GM19467 (cell line): ENCODE results near the gene OR13H1.
"Not testable (repeated sequence)": the region's sequence is repeated elsewhere in the genome, so short reads cannot be mapped to it uniquely, and the experiment has no call there.

Experiments
- ATAC-seq: cut with Tn5 transposase; IDR thresholded peaks from one replicate; pipeline ENCODE4 v1.9.1; 2021; ENCODE audit warnings: mild to moderate bottlenecking, moderate library complexity; ENCODE audit not compliant: unreplicated experiment

Gene OR13H1, protein sequence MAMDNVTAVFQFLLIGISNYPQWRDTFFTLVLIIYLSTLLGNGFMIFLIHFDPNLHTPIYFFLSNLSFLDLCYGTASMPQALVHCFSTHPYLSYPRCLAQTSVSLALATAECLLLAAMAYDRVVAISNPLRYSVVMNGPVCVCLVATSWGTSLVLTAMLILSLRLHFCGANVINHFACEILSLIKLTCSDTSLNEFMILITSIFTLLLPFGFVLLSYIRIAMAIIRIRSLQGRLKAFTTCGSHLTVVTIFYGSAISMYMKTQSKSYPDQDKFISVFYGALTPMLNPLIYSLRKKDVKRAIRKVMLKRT

DNA sequence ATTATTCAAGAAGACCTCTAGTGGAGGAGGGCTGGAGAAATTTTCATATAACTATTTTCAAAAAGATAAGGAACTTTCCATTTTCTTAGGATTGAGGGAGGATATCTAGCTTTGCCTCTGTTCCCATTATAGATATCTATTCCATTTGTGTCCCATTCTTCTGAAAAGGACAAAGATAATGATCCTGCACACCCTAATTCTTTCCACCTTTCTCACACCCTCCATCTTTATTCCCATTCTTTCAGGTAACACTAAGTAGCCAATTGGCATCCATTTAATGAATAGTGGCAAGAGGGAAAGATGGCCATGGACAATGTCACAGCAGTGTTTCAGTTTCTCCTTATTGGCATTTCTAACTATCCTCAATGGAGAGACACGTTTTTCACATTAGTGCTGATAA lies at the start of gene OR13H1:
Gene OR13H1 (plus strand): TSS at position 301 of the 400 bp plus-strand sequence. CDS start 0 bp downstream, at position 301.
- no peak for ATAC-seq

DNA sequence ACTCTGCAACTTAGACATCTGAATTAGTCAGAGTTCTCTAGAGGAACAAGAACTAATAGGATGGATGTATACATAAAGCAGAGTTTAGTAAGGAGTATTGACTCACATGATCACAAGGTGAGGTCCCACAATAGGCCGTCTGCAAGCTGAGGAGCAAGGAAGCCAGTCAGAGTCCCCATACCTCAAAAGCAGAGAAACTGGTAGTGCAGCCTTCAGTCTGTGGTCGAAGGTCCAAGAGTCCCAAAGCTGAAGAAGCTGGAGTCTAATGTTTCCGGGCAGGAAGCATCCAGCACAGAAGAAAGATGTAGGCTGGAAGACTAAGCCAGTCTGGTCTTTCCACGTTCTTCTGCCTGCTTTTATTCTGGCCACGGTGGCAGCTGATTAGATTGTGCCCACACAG lies 42.3 kb upstream of the OR13H1 start:
- ATAC-seq = not testable (repeated sequence)

DNA sequence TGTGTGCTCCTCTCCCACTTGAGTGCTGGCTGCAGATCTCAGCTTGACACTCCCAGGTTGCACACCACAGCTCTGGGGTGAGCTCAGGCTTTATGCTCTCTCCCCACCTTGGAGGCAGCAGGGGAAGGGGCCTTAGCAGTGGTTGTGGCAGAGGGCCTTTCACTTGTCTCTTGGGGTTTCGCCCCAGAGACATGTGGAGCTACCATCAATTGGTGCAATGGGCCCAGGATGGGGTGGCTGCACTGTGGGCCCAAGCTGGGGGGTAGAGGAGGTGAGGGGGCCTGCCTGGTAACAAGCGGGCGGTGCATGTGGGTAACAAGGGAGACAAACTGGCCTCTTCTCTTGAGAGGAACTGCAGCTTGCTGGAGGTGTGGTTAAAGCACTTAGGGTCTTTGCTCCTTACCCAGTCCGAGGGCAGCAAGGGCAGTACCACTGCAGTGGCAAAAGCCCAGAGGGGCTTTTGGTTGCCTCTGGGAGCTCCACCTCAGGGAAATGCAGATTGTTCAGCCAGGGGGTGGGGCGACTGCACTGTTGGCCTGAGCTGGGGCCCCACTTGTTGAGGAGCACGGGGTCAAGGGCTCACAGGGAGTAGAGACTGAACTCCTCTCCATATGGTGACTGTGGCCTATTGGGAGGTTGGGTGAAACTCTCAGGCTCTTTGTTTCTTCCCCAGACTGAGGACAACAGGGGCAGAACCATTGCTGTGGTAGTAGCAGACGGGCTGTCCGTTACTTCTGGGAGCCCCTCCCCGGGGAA lies 30.5 kb upstream of the OR13H1 start:
- no peak for ATAC-seq

DNA sequence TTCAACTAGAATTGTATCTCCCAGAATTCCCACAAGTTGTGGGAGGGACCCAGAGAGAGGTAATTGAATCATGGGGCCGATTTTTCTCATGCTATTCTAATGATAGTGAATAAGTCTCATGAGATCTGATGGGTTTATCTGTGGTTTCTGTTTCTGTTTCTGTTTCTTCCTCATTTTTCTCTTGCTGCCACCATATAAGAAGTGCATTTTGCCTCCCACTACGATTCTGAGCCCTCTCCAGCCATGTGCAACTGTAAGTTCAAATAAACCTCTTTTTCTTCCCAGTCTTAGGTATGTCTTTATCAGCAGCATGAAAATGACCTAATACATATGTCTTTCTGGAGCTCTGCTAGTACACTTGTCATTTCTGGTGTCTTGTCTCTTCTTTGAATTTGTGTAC lies 22.1 kb upstream of the OR13H1 start:
- no peak for ATAC-seq

DNA sequence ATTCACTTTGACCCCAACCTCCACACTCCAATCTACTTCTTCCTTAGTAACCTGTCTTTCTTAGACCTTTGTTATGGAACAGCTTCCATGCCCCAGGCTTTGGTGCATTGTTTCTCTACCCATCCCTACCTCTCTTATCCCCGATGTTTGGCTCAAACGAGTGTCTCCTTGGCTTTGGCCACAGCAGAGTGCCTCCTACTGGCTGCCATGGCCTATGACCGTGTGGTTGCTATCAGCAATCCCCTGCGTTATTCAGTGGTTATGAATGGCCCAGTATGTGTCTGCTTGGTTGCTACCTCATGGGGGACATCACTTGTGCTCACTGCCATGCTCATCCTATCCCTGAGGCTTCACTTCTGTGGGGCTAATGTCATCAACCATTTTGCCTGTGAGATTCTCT lies 344 bp downstream of the OR13H1 start:
- ATAC-seq = no peak

DNA sequence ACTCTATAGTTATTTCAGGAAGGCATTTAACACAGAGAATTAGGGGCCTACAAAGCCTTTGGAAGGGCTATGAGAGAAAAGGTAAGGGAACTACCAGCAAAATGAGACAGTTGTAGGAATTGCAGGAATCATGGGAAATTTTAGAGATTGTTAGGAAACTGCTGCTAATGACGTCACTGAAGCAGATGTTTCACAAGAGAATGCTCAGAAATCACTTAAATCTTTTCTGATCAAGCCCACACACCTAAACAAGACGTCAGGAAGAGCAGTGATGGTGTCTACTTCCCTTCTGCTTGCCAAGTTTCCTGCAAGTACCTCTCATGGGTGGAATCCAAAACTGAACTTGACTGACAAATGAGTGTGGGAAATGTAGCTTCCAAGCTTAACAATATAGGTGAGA lies 5.1 kb downstream of the OR13H1 start:
- no peak for ATAC-seq

DNA sequence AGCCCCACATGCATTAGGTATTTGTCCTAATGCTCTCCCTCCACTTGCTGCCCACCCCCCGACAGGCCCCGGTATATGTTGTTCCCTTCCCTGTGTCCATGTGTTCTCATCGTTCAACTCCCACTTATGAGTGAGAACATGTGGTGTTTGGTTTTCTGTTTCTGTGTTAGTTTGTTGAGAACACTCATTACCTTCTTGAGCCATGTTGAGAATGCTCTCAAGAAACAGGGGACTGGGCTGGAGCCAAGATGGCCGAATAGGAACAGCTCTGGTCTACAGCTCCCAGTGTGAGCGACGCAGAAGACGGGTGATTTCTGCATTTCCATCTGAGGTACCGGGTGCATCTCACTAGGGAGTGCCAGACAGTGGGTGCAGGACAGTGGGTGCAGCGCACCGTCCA lies 8.6 kb downstream of the OR13H1 start:
- not testable (repeated sequence) for ATAC-seq

DNA sequence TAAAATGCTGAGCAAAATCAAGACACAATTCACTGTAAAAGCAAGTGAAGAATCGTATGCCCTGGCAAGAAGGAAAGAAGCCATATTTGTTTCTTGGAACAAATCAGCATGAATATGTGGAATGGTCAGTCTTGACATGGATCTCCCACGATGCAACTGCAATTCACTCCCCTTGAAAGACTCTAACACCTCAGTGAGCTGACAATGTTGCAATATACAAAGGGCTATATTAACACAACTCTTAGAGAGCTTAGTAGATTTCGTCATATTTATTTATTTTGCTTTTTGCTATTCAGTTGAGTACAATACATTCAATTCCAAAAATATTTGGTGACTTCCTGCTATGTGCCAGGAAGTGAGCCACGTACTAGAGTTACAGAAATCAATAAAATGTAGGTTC lies 14.7 kb downstream of the OR13H1 start:
- ATAC-seq = no peak

DNA sequence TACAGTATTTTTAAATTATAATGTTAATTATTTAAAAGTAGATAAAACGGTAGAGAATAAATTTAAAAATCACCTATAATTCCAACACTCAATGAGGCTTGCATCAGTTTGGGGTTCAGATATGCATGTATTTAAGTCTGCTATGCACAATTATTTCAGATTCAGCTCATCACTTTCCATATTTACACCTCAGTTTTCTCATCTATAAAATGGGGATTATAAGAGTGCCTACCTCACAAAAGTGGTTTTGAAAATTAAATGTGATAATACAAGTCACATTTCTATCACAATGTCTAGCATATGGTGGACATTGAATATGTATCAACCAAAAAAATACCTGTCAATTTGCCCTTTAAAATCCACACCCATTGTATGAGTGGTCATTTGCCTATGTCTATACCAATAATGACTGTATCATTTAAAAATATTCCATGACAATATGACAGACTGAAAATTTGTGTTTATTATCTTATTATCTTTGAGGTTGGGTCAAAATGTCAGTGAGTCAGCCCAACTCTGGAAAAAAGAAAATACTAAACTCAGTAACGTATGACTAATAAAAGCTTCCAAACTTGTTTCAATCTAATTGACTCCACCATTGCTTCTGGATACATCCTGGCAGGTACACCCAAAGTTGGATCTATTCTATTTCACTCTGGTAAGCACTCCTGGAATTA lies 20.8 kb downstream of the OR13H1 start:
- no peak for ATAC-seq

DNA sequence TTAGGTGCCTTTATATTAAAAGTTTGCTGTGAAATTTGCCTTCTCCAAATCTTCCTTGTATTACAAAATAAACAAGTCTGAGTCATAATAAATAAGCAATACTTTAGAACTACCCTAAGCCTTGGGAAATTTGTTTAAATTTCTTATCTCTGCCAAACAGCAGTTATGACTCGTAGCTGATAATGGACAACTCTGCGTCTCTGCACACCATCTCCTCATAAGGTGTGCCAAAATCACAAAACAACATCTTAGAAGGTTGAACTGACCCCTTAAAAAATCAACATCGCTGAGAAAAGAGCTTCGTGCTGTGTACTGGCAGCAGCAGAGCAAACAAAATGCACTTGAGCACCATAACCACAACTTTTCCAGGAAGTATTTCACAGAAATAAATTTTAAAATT lies 22.0 kb downstream of the OR13H1 start:
- no peak for ATAC-seq

DNA sequence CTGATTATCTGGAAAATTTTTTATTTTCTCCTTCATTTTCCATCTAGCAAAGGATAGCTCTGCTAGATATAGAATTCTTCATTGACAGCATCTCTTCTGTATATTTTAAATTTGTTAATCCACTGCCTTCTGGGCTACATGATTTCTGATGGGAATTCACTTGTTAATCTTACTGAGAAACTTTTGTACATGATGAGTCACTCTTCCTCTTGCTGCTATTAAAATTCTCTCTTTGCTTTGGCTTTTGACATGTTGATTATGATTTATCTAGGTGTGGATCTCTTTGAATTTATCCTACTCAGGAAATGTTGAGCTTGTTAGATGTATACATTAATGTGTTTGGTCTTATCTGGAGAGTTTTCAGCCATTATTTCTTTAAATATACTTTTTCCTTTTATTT lies 27.5 kb downstream of the OR13H1 start:
- no peak for ATAC-seq

DNA sequence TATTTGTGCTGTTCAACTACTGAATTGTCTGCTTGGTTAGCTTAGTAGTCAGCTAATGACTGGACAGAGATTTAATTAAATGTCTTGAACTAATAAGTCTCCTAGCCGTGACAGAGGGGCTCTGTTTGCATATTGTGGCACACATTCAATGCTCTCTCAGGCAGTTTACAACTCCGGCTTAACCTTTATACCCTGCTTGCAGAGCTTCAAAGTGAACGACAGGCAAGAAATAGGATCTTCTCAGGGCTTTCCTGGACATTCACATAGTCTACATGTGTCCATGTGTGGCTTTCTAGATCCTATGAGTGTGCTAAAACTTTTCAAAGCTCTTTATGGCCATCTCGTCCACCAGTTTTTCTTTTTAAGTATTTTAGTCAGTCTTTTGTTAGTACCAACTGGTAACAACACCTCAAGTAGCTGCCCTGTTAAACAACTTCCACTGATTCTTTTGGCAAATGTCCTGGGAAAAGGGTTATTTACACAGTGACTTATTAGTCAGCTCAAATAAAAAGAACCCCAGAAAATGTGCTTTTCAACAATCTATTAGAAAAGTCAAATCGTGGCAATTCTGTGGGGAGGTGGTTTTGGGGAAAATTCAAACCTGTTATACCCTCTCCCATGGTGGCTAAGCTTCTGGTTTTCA lies 28.6 kb downstream of the OR13H1 start:
- no peak for ATAC-seq

DNA sequence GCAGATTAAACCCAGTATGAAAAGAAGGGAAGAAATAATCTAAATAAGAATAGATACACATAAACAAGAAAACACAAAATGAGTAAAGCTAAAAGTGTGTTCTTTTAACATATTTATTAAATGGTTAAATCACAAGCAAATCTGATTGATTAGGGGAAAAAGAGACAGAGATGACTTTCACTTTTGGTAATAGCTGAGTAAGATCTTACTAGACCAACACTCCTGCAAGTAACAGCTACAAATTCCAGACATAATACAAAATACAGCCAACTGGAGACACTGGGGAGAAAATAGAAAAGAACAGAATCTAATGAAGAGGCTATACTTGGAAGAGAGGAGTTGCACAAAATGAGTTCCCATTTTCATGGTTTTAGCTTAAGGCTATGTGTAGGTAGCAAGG lies 33.5 kb downstream of the OR13H1 start:
- ATAC-seq = no peak

DNA sequence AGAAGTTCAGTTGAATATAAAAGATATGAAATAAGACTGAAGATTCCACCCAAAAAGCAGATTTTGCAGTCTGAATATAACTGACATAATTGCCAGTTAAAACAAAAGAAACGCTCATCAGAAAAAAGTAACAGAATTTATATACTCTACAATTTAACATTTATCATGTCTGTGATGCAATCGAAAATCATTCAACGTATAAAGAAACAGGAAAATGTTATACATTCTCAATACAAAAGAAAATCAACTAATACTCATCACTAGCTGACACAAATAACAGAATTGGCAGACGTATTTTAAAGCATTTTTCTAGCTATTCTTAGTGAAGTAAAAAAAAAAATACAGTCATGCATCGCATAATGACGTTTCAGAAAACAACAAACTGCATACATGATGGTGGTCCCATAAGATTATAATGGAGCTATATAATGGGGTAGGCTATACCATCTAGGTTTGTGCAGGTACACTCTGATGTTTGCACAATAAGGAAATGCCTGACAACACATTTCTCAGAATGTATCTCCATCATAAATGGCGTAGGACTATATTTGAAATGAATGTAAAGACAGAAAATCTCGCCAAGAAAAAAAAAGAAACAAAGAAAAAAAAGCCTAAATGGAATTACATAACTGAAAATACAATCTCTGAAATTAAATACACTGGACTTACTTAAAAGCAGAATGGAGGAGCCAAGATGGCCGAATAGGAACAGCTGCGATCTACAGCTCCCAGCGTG lies 34.3 kb downstream of the OR13H1 start:
- no peak for ATAC-seq

DNA sequence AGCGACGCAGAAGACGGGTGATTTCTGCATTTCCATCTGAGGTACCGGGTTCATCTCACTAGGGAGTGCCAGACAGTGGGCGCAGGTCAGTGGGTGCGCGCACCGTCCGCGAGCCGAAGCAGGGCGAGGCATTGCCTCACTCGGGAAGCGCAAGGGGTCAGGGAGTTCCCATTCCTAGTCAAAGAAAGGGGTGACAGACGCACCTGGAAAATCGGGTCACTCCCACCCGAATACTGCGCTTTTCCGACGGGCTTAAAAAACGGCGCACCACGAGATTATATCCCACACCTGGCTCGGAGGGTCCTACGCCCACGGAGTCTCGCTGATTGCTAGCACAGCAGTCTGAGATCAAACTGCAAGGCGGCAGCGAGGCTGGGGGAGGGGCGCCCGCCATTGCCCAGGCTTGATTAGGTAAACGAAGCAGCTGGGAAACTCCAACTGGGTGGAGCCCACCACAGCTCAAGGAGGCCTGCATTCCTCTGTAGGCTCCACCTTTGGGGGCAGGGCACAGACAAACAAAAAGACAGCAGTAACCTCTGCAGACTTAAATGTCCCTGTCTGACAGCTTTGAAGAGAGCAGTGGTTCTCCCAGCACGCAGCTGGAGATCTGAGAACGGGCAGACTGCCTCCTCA lies 35.0 kb downstream of the OR13H1 start:
- ATAC-seq = not testable (repeated sequence)

DNA sequence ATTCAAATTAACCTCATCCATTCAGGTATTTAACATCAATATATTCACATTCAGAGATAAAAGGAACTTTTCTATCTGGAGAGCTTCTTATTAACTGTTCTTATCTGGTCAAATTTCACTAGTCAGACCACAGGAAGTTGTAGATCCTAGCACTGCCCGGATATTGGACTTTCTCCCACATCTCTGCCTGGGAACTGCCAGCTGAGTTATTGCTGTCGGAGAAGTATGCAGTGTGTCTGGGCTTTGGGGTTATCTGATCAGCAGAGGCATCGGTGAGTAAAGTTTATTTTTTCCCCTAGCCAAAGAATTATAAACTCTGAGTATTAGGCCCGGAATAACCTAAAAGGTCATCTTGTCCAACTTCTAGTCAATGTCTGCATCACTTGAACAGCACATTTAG lies 45.1 kb downstream of the OR13H1 start:
- no peak for ATAC-seq
